GM10266 (cell line): ENCODE measurements around the gene TBK1.
A peak's percentile ranks its signal among the peaks of the same experiment; 100 is the strongest.

Source experiments
- DNase-seq: peaks from one replicate; pipeline ENCODE4 v3.0.0; 2012; ENCODE audit errors: extremely low spot score
- TF ChIP-seq, protein P1 (sequence below): IDR thresholded peaks from 2 replicates; pipeline ENCODE4 v1.5.1; 2012; ENCODE audit warnings: mild to moderate bottlenecking, low read depth; ENCODE audit not compliant: control insufficient read depth, insufficient read depth; ENCODE audit errors: missing control alignments

Gene TBK1

DNA sequence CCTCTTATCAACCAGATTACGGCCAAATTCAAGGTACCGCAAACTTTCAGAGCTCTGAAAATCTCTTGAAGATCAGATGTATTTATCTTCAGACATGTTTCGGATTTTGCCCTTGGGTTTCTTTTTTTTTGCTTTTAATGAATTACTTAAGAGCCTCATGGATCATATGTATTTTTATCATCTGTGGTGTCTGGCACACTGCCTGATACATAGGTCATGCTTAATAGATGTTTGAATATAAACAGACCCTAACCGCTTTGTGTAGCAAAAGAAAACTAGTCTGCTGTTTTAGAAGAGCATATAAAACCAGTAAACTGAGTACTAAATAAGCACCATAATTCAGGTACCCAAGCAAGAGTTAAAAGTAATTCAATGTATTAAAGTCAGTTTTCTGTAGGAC lies 20.1 kb upstream of the TBK1 start:
- no peak for DNase-seq
- TF ChIP-seq, protein P1, sequence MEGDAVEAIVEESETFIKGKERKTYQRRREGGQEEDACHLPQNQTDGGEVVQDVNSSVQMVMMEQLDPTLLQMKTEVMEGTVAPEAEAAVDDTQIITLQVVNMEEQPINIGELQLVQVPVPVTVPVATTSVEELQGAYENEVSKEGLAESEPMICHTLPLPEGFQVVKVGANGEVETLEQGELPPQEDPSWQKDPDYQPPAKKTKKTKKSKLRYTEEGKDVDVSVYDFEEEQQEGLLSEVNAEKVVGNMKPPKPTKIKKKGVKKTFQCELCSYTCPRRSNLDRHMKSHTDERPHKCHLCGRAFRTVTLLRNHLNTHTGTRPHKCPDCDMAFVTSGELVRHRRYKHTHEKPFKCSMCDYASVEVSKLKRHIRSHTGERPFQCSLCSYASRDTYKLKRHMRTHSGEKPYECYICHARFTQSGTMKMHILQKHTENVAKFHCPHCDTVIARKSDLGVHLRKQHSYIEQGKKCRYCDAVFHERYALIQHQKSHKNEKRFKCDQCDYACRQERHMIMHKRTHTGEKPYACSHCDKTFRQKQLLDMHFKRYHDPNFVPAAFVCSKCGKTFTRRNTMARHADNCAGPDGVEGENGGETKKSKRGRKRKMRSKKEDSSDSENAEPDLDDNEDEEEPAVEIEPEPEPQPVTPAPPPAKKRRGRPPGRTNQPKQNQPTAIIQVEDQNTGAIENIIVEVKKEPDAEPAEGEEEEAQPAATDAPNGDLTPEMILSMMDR = no peak

DNA sequence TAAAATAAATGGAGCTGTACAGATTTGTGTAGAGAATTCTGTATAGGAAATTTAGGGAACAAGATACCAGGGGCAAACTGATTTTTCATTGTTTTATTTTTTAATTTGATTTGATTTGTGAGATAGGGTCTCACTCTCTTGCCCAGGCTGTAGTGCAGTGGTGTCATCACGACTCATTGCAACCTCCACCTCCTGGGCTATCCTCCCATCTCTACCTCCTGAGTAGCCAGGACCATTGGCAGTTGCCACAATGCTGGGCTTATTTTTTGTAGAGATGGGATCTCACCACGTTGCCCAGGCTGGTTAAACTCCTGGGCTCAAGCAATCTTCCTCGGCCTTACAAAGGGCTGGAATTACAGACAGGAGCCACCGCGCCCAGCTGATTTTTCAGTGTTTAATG lies 18.0 kb upstream of the TBK1 start:
- no peak for DNase-seq
- TF ChIP-seq, protein P1 = no peak

DNA sequence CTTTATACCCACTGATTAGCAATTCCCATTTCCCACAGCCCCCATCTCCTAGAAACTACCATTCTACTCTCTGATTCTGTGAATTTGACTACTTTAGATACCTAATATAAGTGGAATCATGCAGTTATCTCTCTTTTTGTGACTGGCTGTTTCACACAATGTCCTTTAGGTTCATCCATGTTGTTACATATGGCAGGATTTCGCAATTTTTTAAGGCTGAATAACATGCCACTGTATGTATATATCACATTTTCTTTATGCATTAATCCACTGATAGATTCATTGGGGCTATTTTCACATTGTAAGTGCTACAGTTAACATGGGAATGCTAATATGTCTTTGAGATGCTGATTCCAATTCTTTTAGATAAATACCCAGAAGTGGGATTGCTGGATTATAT lies 11.8 kb upstream of the TBK1 start:
- TF ChIP-seq, protein P1 = no peak
- no peak for DNase-seq

DNA sequence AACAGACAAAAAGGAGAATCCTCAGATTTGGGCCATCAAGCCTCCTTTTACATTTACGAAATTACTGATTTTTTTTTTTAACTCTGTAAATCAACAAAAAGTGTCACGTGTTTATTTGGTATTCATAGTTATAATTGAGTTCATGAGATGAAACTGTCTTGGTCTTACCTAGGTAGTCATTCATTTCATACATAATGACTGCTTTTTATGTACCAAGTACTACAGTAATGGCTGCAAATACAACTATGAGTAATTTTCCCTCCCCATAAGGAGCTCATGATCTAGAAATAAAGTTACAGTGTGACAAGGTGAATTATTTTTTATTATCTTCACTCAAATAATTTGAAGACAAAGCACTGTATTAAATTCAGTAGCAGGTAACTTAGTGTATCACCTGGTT lies 6.4 kb upstream of the TBK1 start:
- DNase-seq = no peak
- TF ChIP-seq, protein P1 = no peak

DNA sequence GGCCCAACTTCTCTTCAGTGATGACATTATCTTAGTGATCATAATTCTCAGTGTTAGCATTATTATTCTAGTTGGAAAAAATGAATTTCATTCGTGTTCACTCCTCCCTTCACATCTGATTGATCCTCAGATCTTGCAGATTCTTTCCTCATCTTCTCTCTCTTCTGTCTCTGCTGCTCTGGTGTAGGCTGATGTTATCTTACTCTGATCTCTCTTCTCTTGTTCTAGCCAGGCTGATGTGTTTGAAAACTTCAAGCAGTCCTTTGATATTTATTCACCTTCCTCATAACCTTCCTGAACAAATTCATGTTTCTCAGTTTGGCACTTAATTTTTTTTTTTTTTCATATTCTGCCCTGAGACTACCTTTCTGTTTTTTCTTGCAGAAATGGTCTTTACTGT lies 5.6 kb upstream of the TBK1 start:
- DNase-seq = no peak
- TF ChIP-seq, protein P1 = no peak

DNA sequence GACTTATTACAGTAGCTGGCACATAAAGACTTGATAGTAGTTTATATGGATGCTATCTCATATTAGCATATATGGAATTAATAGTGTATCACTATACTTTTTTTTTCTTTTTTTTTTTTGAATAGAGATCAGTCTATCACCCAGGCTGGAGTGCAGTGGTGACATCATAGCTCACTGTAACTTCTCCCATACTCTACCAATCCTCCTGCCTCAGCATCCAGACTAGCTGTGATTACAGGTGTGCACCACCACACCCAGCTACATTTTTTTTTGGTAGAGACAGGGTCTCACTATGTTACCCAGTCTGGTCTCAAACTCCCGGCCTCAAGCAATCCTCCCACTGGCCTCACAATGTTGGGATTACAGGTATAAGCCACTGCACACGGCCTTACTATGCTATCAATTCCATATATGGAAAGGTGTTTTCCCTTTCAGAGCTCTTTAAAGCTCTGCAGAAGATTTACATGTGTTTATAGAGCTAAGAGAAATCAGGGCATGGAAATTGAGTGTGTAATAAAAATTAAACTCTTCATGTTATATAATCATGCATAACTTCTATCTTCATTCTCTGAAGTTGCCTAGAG lies 1.8 kb upstream of the TBK1 start:
- DNase-seq = no peak
- TF ChIP-seq, protein P1 = no peak

DNA sequence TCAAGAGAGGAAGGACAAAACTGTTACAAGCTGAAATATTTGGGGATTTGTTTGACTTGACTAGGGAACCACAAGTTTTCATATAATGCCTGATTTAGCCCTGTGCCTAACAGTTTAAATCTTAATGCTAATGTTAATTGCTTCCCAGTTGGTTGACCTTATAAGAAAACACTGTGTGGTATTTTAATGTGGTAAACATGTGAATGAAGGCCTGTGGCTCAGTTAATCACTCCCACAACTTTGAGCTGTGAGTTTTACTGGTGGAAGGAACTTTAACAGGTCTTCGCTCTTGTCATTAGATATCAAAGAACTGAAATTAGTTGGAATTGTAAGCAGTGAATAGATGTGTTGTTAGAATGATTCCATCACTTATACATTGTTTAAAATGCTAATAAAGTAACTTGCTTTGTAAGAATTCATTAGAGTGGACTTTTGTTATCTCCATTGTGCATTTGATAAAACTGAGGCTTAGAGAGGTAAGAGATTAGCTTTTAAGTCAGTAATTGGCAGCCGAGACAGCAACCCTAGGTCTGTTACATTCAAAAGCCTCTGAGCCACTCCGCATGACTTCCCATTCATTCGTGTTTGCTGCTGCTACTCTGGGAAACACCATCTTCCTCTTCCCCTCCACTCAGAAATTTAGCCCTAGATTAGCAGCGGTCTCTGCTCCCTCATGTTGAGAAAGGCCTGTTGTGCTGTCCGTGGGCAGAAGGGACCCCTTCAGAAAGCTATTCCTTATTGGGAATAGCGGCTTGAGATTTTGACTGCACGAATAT lies 1.0 kb upstream of the TBK1 start:
- DNase-seq = peak; percentile 23
- TF ChIP-seq, protein P1 = no peak
